PC-3 (cell line): ENCODE measurements around the gene VPS41. TPM values are rescaled to one million over a fixed set of nuclear protein-coding genes. Genes with fewer than 3 reads are reported as not detected.

Source experiments
- ATAC-seq: fragments of 200-7000 bp; cut with Tn5 transposase; 2 replicates; pipeline ENCODE4 v1.9.1; 2020; ENCODE audit warnings: mild to moderate bottlenecking, moderate library complexity
- BruUV-seq: library from RNA; stranded (reverse); fragments of 400-500 nt; replicated peaks from 2 replicates; lab custom pipeline; 2021; lab: Mats Ljungman, UMichigan
- CTCF ChIA-PET: fragments of 300-600 bp; sonication (Branson Sonifier 250); formaldehyde crosslinking; loops from one replicate; lab custom pipeline; 2022; ENCODE audit warnings: antibody characterized with exemption; lab: Charles Lee
- POLR2A ChIA-PET: fragments of 300-600 bp; sonication (Branson Sonifier 250); formaldehyde crosslinking; loops from one replicate; lab custom pipeline; 2022; ENCODE audit warnings: antibody characterized with exemption; ENCODE audit not compliant: unreplicated experiment; lab: Charles Lee
- DNase-seq: peaks from one replicate; pipeline ENCODE4 v3.0.0-alpha.2; 2015
- H2AFZ ChIP-seq: fragments of 300-600 bp; sonication (generic); 2 replicates; pipeline ENCODE4 v1.6.0; 2016; ENCODE audit warnings: antibody characterized with exemption, low read length
- H3F3A ChIP-seq: fragments of 300-600 bp; sonication (generic); one replicate; pipeline ENCODE4 v1.6.0; 2017; ENCODE audit warnings: antibody characterized with exemption, low read length, control low read depth, mild to moderate bottlenecking; ENCODE audit not compliant: unreplicated experiment
- H3K27ac ChIP-seq: fragments of 300-600 bp; sonication (generic); 2 replicates; pipeline ENCODE4 v1.5.1; 2016; ENCODE audit warnings: mild to moderate bottlenecking, low read length
- H3K27me3 ChIP-seq: fragments of 300-600 bp; sonication (generic); 2 replicates; pipeline ENCODE4 v1.6.1; 2016; ENCODE audit warnings: low read length, mixed read lengths
- H3K36me3 ChIP-seq: fragments of 300-600 bp; sonication (generic); 2 replicates; pipeline ENCODE4 v1.6.1; 2016; ENCODE audit warnings: low read depth, mixed run types, low read length, mixed read lengths
- H3K4me1 ChIP-seq: fragments of 300-600 bp; sonication (generic); 2 replicates; pipeline ENCODE4 v1.5.1; 2016; ENCODE audit warnings: low read length; ENCODE audit not compliant: insufficient read depth
- H3K4me2 ChIP-seq: fragments of 300-600 bp; sonication (generic); 2 replicates; pipeline ENCODE4 v1.6.0; 2016; ENCODE audit warnings: low read length
- H3K4me3 ChIP-seq: fragments of 300-600 bp; sonication (generic); 2 replicates; pipeline ENCODE4 v1.5.1; 2016; ENCODE audit warnings: mild to moderate bottlenecking, low read length, mixed read lengths
- H3K79me2 ChIP-seq: fragments of 300-600 bp; sonication (generic); 2 replicates; pipeline ENCODE4 v1.6.1; 2017; ENCODE audit warnings: low read length, mixed read lengths
- H3K9ac ChIP-seq: fragments of 300-600 bp; sonication (generic); 2 replicates; pipeline ENCODE4 v1.6.0; 2016; ENCODE audit warnings: mild to moderate bottlenecking, low read length
- H3K9me2 ChIP-seq: fragments of 300-600 bp; sonication (generic); replicated peaks from 2 replicates; pipeline ENCODE4 v1.6.1; 2016; ENCODE audit warnings: mixed run types, low read length, mixed read lengths
- H3K9me3 ChIP-seq: fragments of 300-600 bp; sonication (generic); 2 replicates; pipeline ENCODE4 v1.6.1; 2016; ENCODE audit warnings: low read length, mixed read lengths
- H4K20me1 ChIP-seq: fragments of 300-600 bp; sonication (generic); 2 replicates; pipeline ENCODE4 v1.6.1; 2016; ENCODE audit warnings: low read length, mixed read lengths
- CTCF ChIP-seq: fragments of 300-600 bp; sonication (generic); conservative IDR thresholded peaks from 2 replicates; pipeline ENCODE4 v1.5.1; 2017; ENCODE audit warnings: antibody characterized with exemption, low read depth, mild to moderate bottlenecking, low read length
- EZH2 ChIP-seq: fragments of 300-600 bp; sonication (generic); IDR thresholded peaks from one replicate; pipeline ENCODE4 v1.6.1; 2017; ENCODE audit warnings: antibody characterized with exemption, mild to moderate bottlenecking, low read length; ENCODE audit not compliant: unreplicated experiment
- EZH2phosphoT487 ChIP-seq: fragments of 300-600 bp; sonication (generic); IDR thresholded peaks from 2 replicates; pipeline ENCODE4 v1.6.1; 2018; ENCODE audit warnings: mild to moderate bottlenecking, antibody characterized with exemption, low read length, borderline replicate concordance
- intact Hi-C: fragments of 100-400 bp; cut with micrococcal nuclease; formaldehyde crosslinking; loops from 2 replicates; pipeline ENCODE4 v1.9.0; 2023
- total RNA-seq: library from RNA; depleted of rRNA; stranded (reverse); fragments of >200 nt; gene quantifications from 2 replicates; pipeline ENCODE4 v1.2.3, GENCODE V29; 2014

Gene VPS41
- total RNA-seq, 1 experiment from 2014 or later, result 35.2 TPM

GRCh38 chr7:38870147-38870546 is 38.8 kb downstream of the VPS41 start:
- H4K20me1 ChIP-seq, result no peaks in the 10 kb centered on the region
- intact Hi-C loops, result no loop called here
- H3K9me3 ChIP-seq, result no peaks in the 10 kb centered on the region
- POLR2A ChIA-PET, result no interaction called here
- H3K79me2 ChIP-seq, result no peaks in the 10 kb centered on the region
- H3K36me3 ChIP-seq, result no peaks in the 10 kb centered on the region; the same call in 1 of the 2 replicates
- BruUV-seq, result no TSS peak
- DNase-seq (no peak), ATAC-seq (no peak)
- no peak overlapping the region for H3K27ac ChIP-seq
- TF ChIP-seq EZH2phosphoT487, result no peak
- no peak for TF ChIP-seq EZH2
- TF ChIP-seq CTCF, result no peak
- no peak overlapping the region for H3K4me2 ChIP-seq
- CTCF ChIA-PET, result no interaction called here
- no peaks in the 10 kb centered on the region for H3F3A ChIP-seq
- no peaks in the 10 kb centered on the region for H3K9me2 ChIP-seq
- no peaks in the 10 kb centered on the region for H3K27me3 ChIP-seq
- no peak overlapping the region for H2AFZ ChIP-seq
- no peaks in the 10 kb centered on the region for H3K4me1 ChIP-seq
- no peak overlapping the region for H3K9ac ChIP-seq
- no peak overlapping the region for H3K4me3 ChIP-seq

GRCh38 chr7:38863601-38864291 is 45.2 kb downstream of the VPS41 start:
- peaks cover 21% of the 10 kb centered on the region for H3K4me1 ChIP-seq
- no peak overlapping the region for H3K9ac ChIP-seq
- H3K27ac ChIP-seq, result 0 out of 2 replicates have a peak overlapping the region, but pooled peaks have one; percentile 16
- no peaks in the 10 kb centered on the region for H3K79me2 ChIP-seq
- peak overlapping the region; percentile 46; the same call in 1 of the 2 replicates for H2AFZ ChIP-seq
- ATAC-seq, result peak; percentile 89
- ChIA-PET POLR2A (interaction anchor here (0.6 kb wide), 1 partner anchor 42 kb away, joined by 3 read pairs; no protein-coding TSS in a partner anchor), CTCF (no interaction called here)
- no peaks in the 10 kb centered on the region; the same call in 1 of the 2 replicates for H3K36me3 ChIP-seq
- TF ChIP-seq CTCF (no peak), EZH2 (no peak), EZH2phosphoT487 (no peak)
- H3K27me3 ChIP-seq, result no peaks in the 10 kb centered on the region
- H3K9me2 ChIP-seq, result no peaks in the 10 kb centered on the region
- DNase-seq, result peak; percentile 82
- H3K9me3 ChIP-seq, result no peaks in the 10 kb centered on the region
- peak overlapping the region; percentile 40 for H3K4me2 ChIP-seq
- intact Hi-C loops, result loop anchor here (2.0 kb wide), 1 partner anchor 45 kb away; the partner anchor contains the start of gene VPS41
- H4K20me1 ChIP-seq, result no peaks in the 10 kb centered on the region
- no TSS peak for BruUV-seq
- H3K4me3 ChIP-seq, result no peak overlapping the region
- H3F3A ChIP-seq, result no peaks in the 10 kb centered on the region

- POLR2A ChIA-PET, result no interaction called here
- intact Hi-C loops, result loop anchor here (2.0 kb wide), 1 partner anchor 46 kb away; the partner anchor contains the start of gene VPS41
Measured at GRCh38 chr7:38862666-38863065, 46.3 kb downstream of the VPS41 start.

More at GRCh38 chr7:38862666-38863065, 46.3 kb downstream of the VPS41 start:
- Histone ChIP-seq H3K9ac (no peak overlapping the region), H3K27ac (no peak overlapping the region), H3F3A (no peaks in the 10 kb centered on the region), H3K79me2 (no peaks in the 10 kb centered on the region), H3K27me3 (no peaks in the 10 kb centered on the region), H3K4me3 (no peak overlapping the region), H4K20me1 (no peaks in the 10 kb centered on the region), H2AFZ (no peak overlapping the region), H3K4me2 (no peak overlapping the region), H3K9me3 (no peaks in the 10 kb centered on the region), H3K9me2 (no peaks in the 10 kb centered on the region), H3K36me3 (no peaks in the 10 kb centered on the region; the same call in 1 of the 2 replicates), H3K4me1 (peaks cover 26% of the 10 kb centered on the region)
- no TSS peak for BruUV-seq
- TF ChIP-seq EZH2 (no peak), CTCF (no peak), EZH2phosphoT487 (no peak)
- ATAC-seq (no peak), DNase-seq (no peak)
- CTCF ChIA-PET, result no interaction called here
